Psoas muscle (tissue), 8 donors: Measurements from ENCODE around the gene SVOPL. TPM values are rescaled to one million over a fixed set of nuclear protein-coding genes. Genes with fewer than 3 reads are reported as not detected.

Experiments used
- ATAC-seq, 4 donors: fragments of 200-7000 bp; cut with Tn5 transposase; one replicate each; pipeline ENCODE4 v1.9.1; 2020; ENCODE audit warnings: moderate library complexity in 3 of 4, mild to moderate bottlenecking in 2 of 4
- DNase-seq, 2 donors: peaks; one replicate each; pipeline ENCODE4 v3.0.0-alpha.2; 2020
- H3K27ac ChIP-seq: fragments of 200-600 bp; one replicate; pipeline ENCODE4 v1.8.0; 2022
- H3K27me3 ChIP-seq, 3 donors: fragments of 200-600 bp in 1 of 3; one replicate each; pipeline versions ENCODE4 v1.6.1 to v1.8.0; 2013 to 2022; ENCODE audit warnings: low read length in 2 of 3, mild to moderate bottlenecking in 2 of 3, moderate library complexity in 1 of 3; ENCODE audit not compliant: insufficient read depth in 3 of 3
- H3K36me3 ChIP-seq, 2 donors: fragments of 200-600 bp in 1 of 2; one replicate each; pipeline versions ENCODE4 v1.6.1 to v1.8.0; 2013 to 2022; ENCODE audit warnings: low read depth in 1 of 2, mild to moderate bottlenecking in 1 of 2, moderate library complexity in 1 of 2; ENCODE audit not compliant: insufficient read depth in 1 of 2
- H3K4me1 ChIP-seq: fragments of 200-600 bp; one replicate; pipeline ENCODE4 v1.8.0; 2022
- H3K4me3 ChIP-seq: fragments of 200-600 bp; one replicate; pipeline ENCODE4 v1.8.0; 2022; ENCODE audit warnings: mild to moderate bottlenecking
- H3K9me3 ChIP-seq: fragments of 200-600 bp; one replicate; pipeline ENCODE4 v1.8.0; 2022
- CTCF ChIP-seq: fragments of 200-600 bp; IDR thresholded peaks from one replicate; pipeline ENCODE4 v1.8.0; 2022; ENCODE audit warnings: antibody characterized with exemption
- WGBS, 3 donors: extraction: QIAGEN DNeasy Blood & Tissue Kit; methylation state at CpG; one replicate each; pipeline versions ENCODE4 v1.1.6 to v1.1.7; 2013; 5-methylcytosine and 5-hydroxymethylcytosine counted together
- intact Hi-C, 2 donors: fragments of 100-400 bp; cut with DNase I; formaldehyde crosslinking; loops; one replicate each; pipeline versions ENCODE4 v1.11.0 to v1.14.2; 2022
- polyA plus RNA-seq, 3 donors: library from polyadenylated mRNA; stranded (reverse); fragments of 200-250 nt; gene quantifications; one replicate each; pipeline ENCODE4 v1.2.3, GENCODE V29; 2013
- total RNA-seq, 4 donors: library from RNA; stranded (reverse); fragmentation: NEBNext Ultra II Directional in 2 of 4; extraction: Animal tissue kit (Norgen Biotek cat#: 25700) in 2 of 4; gene quantifications; one replicate each; pipeline versions ENCODE4 v1.2.1 to v1.2.4, GENCODE V29; 2021 to 2023
- donor health status: healthy with polysubstance abuse.
- donor health status: DM: no; HTN: no; CAD: no; lungs with moderate emphysema.
- donor health status: Bipolar disorder and iron deficiency.
- donor health status: healthy.
- donor health status: DM: yes; HTN: yes; CAD: no.
- donor health status: DM: no; HTN: no; CAD: no.
- donor health status: DM: no; HTN: no; CAD: no.
- donor health status: DM: yes; HTN: yes; CAD: no.

Gene SVOPL
- total and polyA plus RNA-seq, 7 donors = 0.01 TPM; not detected in 6

GRCh38 chr7:138618506-138618905 lies 82.7 kb downstream of the SVOPL start:
- DNase-seq (no peak), ATAC-seq (no peak)
- WGBS, 3 donors = 93 to 96% (median 93%) methylated on average over 10 of the region's 10 CpGs
- Histone ChIP-seq H3K36me3 (no peaks in the 10 kb centered on the region), H3K27me3 (no peaks in the 10 kb centered on the region), H3K4me1 (no peaks in the 10 kb centered on the region), H3K27ac (no peak overlapping the region), H3K9me3 (no peaks in the 10 kb centered on the region), H3K4me3 (no peak overlapping the region)
- TF ChIP-seq CTCF = no peak
- intact Hi-C loops = no loop called here

GRCh38 chr7:138616085-138616484 lies 85.1 kb downstream of the SVOPL start:
- H3K27ac ChIP-seq = no peak overlapping the region
- H3K27me3 ChIP-seq = no peaks in the 10 kb centered on the region
- H3K4me3 ChIP-seq = no peak overlapping the region
- TF ChIP-seq CTCF = no peak
- ATAC-seq (no peak), DNase-seq (no peak)
- H3K36me3 ChIP-seq = no peaks in the 10 kb centered on the region
- H3K9me3 ChIP-seq = no peaks in the 10 kb centered on the region
- intact Hi-C loops = no loop called here
- WGBS, 3 donors = 91 to 97% (median 94%) methylated on average over 6 of the region's 6 CpGs
- H3K4me1 ChIP-seq = no peaks in the 10 kb centered on the region

- 30 to 56% (median 43%) methylated on average over 2 of the region's 2 CpGs for WGBS, 3 donors
- no peaks in the 10 kb centered on the region for H3K9me3 ChIP-seq
- H3K27me3 ChIP-seq = no peaks in the 10 kb centered on the region
- TF ChIP-seq CTCF = no peak
- DNase-seq = no peak
- no peak overlapping the region for H3K4me3 ChIP-seq
- no peak for ATAC-seq
- H3K27ac ChIP-seq = no peak overlapping the region
- intact Hi-C loops = no loop called here
- H3K4me1 ChIP-seq = no peaks in the 10 kb centered on the region
- H3K36me3 ChIP-seq = no peaks in the 10 kb centered on the region
These were observed 87.5 kb downstream of the SVOPL start for GRCh38 chr7:138613630-138614029.

- Histone ChIP-seq H3K36me3 (no peaks in the 10 kb centered on the region), H3K9me3 (no peaks in the 10 kb centered on the region), H3K27ac (no peak overlapping the region), H3K4me1 (no peaks in the 10 kb centered on the region), H3K27me3 (no peaks in the 10 kb centered on the region), H3K4me3 (no peak overlapping the region)
- ATAC-seq = no peak
- 82 to 89% (median 86%) methylated on average over 7 of the region's 7 CpGs for WGBS, 3 donors
- no peak for DNase-seq
- intact Hi-C loops = no loop called here
- no peak for TF ChIP-seq CTCF
These were observed 90.4 kb downstream of the SVOPL start for GRCh38 chr7:138610671-138611170.

- Histone ChIP-seq H3K9me3 (no peaks in the 10 kb centered on the region), H3K27me3 (no peaks in the 10 kb centered on the region), H3K4me1 (no peaks in the 10 kb centered on the region), H3K36me3 (no peaks in the 10 kb centered on the region), H3K4me3 (no peak overlapping the region), H3K27ac (no peak overlapping the region)
- 16 to 22% (median 19%) methylated on average over 12 of the region's 12 CpGs for WGBS, 3 donors
- intact Hi-C loops = no loop called here
- ATAC-seq = no peak
- no peak for DNase-seq
- TF ChIP-seq CTCF = no peak
These were observed 92.9 kb downstream of the SVOPL start for GRCh38 chr7:138608275-138608674.
